ENCODE results near the gene ARPC3. TPM values are rescaled to one million over a fixed set of nuclear protein-coding genes. Genes with fewer than 3 reads are reported as not detected.

Gene ARPC3
- total RNA-seq (ENCODE audit: low replicate concordance), result 79.9 and 229 TPM in 2 replicates

DNA sequence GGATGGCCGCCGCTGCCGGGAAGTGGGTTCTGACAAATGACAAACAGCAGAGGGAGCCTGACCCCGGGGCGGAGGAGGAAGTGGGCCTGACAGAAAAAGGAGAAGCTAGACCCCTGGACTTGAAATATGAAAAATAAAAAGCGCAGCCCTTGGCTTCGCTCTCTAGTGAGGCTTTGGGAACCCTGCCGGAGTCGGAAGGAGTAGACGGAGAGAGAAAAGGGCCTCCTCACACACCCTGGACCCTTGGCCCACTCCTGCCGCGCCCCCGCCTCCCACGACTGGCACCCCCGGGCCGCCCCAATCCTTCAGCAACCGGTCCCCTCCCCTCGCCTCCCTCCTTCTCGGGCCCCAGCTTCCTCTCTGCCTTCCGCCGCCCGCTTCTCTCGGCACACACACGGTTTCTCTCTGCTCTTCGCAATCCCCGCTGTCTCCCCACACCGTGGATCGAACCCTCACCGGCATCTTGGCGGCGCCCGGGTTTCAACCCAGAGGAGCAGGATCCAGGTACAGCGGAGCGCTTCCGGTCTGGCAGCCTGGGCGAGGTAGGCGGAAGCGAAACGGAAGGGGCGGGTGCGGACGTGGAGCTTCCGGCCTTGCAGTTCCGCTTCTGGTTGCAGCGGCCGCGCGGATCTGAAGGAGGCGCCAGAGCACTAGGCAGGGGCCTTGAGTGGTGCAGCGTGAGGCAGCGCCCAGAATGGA is at the start of gene ARPC3:
TSS of gene ARPC3 (minus strand) at position 539 of the 699 bp plus-strand sequence. CDS start at position 462, 77 bp downstream.

DNA sequence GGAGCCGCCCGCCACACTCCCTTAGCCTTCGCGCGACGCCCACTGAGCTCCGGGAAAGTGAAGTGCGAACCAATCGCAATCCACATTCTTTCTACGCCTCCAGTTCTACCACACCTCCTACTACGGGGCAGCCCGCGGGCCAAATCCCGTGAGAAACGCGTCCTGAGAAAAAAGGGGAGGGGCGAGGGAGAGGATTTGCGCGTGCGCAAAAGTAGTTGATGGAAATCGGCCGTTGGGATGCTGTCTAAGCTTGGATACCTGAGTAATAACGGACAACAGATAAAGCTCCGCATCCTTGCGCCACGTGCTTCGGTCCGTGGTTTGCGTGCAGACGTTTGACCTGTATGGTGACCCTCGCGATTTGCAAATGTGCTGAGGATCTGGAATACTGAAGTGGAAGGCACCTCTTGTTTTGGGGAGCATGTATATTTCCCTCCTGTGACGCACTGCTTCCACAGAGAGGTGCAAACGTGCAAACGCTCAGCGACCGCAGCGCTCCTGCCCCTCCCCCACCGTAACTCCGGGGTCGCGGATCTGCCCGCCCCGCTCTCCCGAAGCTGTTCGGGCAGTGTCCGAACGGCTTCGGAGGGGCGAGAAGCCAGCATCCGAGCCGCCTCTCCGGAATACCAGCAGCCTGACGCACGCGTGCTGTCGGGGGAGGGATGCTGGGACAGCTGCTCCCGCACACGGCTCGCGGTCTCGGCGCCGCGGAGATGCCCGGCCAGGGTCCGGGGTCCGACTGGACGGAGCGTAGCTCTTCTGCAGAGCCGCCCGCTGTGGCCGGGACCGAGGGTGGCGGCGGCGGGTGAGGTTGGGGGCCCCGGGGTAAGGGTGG is 18.3 kb upstream of the ARPC3 start, which contains the start of the genes FAM216A and GPN3:
TSS of gene FAM216A (plus strand) at position 632 of the 835 bp plus-strand sequence. CDS start at position 663, 31 bp downstream.
TSS of gene GPN3 (minus strand) at position 44 of the 835 bp plus-strand sequence. CDS start 54 bp downstream, outside the sequence.

DNA sequence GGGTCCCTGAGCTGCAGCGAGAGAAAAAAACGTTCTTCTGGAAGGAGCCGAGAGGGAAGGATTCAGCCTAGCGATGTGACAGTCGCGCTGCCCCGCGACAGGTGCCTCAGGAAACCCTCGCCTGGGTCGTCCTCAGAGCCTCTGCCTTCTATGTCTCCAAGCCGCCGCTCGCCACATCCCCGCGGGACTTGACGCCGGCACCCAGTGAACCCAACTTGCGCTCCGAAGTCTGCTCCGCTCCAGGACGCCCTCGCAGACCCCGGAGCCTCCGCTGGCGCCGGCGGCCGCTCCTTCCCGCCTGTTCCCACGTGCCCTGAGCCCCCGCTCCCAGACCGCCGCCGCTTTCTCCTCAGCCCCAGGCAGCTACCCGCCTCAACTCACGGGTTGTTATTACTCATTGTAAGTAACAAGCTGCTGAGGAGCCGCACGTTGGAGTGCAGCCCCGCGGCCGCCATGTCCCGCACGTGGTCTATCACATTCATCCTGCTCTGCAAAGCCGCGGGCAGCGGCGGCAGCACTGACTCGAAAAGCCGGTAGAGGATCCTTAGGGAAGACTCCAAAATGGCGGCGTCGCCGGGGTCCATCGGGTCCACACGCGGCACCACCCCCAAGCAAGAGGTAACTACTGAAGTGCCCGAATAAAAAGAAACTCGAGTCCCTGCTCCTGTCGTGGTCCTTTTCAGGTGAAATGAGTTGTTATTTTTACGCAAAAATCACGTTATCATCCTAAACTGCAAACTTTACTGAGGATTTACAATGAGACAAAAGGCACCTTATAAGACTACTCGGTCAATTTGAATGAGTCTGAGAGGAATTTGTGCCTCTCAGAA is 46.8 kb downstream of the ARPC3 start, which contains the start of gene ANAPC7:
TSS of gene ANAPC7 (minus strand) at position 563 of the 830 bp plus-strand sequence. CDS start at position 482, 81 bp downstream.

Other genes starting within 250 kb of the ARPC3 start
- 74.4 and 94.9 TPM in 2 replicates for gene ATP2A2, start 169.1 kb downstream of the ARPC3 start, total RNA-seq (ENCODE audit: low replicate concordance)
- gene ANAPC7, start 46.6 kb downstream of the ARPC3 start, total RNA-seq (ENCODE audit: low replicate concordance), result 37.0 and 45.0 TPM in 2 replicates
- 7.7 and 14.7 TPM in 2 replicates for gene GPN3, start 17.9 kb upstream of the ARPC3 start, total RNA-seq (ENCODE audit: low replicate concordance)
- 11.7 and 14.0 TPM in 2 replicates for gene FAM216A, start 18.5 kb upstream of the ARPC3 start, total RNA-seq (ENCODE audit: low replicate concordance)
- 17.8 and 52.0 TPM in 2 replicates for gene VPS29, start 51.8 kb upstream of the ARPC3 start, total RNA-seq (ENCODE audit: low replicate concordance)
- 0.30 TPM in 1 of 2 replicates, not detected in the other for gene RAD9B, start 52.0 kb upstream of the ARPC3 start, total RNA-seq (ENCODE audit: low replicate concordance)
- gene PPTC7, start 133.0 kb upstream of the ARPC3 start, total RNA-seq (ENCODE audit: low replicate concordance), result 4.4 TPM in 2 replicates
- 17.7 and 45.2 TPM in 2 replicates for gene TCTN1, start 163.8 kb upstream of the ARPC3 start, total RNA-seq (ENCODE audit: low replicate concordance)
- 1.8 and 2.0 TPM in 2 replicates for gene HVCN1, start 238.8 kb upstream of the ARPC3 start, total RNA-seq (ENCODE audit: low replicate concordance)

Data from smooth muscle cell of the coronary artery (primary cell).